Ramos (cell line): ENCODE measurements around the gene PGAM2.

Experiments
- in situ Hi-C: fragments of 300-500 bp; cut with MboI; formaldehyde crosslinking; loops from one replicate; pipeline ENCODE4 v1.14.3; 2022; ENCODE audit warnings: low sequenced_read_pairs; ENCODE audit not compliant: unreplicated experiment

Gene PGAM2

GRCh38 chr7:44103923-44104859 is 38.8 kb upstream of the PGAM2 start, which contains the start of gene AEBP1:
AEBP1 (plus strand) TSS chr7:44104345; CDS start chr7:44104666, 321 bp downstream.
- in situ Hi-C loops = no loop called here

DNA sequence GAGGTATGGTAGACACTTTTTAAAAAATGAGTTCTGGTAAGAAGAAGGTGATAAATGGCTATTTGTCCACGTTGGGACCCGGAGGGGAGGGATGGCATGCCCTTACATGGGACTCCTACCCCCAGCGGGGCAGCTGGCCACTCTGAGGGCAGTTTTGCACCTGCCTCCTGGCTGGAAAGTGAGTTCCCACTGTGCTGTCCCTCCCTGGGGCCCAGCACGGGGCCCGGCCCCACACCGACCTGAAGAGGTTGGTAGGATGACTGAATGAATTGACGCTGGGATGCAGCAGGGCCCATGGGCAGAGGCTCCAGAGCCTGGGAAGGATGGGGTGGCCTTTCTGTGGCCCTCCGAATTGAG is 38.2 kb upstream of the PGAM2 start:
- in situ Hi-C loops = no loop called here

DNA sequence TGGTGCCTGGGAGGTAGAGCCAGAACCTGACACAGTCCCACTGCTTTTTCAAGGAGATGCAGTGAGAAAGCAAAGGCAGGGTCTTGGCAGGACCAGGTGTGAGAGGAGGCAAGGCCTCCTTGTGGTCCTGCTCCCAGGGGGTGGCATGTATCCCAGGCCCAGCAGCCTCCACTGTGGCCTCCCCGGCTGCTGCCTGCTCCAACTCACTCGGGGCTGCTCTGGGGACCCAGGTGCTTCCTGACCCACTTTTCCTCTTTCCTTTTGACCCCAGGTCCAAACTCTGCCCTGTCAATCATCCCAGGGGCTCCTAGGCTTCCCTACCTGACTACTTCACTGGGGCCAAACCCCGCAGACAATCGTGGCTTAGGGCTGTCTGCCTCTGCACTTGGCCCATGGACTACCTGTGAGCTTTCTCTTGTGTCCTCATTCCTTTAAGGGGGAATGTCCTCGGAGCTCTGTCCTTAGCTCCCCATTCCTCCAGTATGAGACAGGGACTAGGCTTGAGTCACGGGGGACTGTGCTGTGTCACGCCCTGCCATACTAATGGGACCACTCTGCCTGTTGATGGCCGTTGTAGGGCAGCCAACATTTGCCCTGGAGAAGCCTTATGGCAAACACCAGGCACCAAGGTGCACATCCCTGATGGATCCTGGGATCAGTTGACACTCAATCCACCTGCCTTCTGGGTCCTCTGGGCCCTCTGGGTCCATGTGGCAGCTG is 37.6 kb upstream of the PGAM2 start:
- in situ Hi-C loops = no loop called here

DNA sequence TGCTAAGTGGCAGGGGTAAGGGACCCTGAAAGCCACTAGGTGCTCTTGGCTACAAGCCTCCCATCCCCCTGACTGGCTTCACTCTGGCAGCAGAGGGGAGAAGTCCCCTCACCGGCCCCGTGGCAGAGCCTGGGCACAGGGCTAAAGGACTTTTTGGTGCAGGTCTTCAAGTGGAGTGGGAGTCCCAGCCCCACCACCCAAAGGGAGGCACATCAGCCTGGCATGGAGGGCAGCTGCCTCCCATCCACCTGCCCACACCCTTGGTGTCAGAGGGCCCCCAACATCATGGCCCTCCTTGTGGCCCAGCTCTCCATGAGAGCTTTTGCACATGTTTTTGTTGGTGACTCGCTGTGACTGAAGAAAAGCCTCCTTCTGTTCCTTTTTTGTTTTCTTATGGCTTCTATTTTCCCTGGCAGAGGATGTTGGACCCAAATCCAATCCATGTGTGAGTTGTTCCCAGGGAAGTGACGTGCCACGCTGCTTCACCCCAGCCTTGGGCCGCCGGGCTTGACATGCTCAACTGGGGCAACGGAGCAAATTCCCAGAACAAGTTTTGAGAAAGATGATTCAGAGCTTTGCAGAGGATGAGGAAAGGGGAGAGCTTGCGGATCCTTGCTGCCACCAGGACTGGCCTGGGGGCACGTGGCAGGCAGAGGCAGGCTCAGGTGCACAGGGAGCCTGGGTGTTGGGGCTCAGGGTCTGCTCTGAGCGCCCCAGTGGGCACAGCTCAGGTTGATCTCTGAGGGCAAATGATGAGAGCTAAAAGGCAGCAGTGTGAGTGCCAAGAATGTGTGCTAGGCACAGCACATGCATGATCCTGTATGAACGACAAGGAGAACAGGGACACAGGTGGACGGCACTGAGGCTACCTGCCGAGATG is 36.8 kb upstream of the PGAM2 start:
- in situ Hi-C loops = no loop called here

DNA sequence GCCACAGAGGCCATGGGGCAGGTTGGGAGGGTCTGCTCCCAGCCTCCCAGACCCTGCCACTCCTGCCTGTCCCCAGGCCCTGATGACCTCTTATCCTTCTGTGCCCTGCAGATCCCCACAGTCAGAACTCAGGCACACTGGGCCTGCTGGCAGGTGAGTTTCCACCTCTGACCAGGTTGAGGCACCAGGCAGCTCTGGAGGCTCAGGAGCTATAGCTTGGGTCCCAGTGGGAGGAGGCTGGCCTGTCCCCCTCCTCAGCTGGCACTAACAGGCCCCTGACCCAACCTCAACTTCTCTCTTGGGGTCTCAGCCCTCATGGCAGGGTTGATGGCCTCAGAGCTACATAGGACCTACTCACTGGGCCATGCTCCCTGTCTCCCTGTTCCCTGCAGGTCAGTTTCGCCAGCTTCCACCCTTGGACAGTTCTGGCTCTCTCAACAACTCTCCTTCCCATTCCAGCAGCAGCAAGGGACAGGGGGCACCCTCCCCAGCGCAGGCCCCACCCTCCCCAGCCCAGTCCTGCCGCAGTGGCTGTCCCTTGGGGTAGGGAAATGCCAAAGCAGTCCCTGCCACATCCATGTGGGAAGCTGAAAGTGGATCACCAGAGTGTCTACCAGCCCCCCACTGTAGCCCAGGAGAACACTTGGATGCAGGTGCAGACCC is 36.1 kb upstream of the PGAM2 start:
- in situ Hi-C loops = no loop called here

- in situ Hi-C loops = no loop called here
Observed at GRCh38 chr7:44100458-44101302, 35.3 kb upstream of the PGAM2 start.

GRCh38 chr7:44099669-44100068 is 34.3 kb upstream of the PGAM2 start:
- in situ Hi-C loops = loop anchor here (25.0 kb wide), 1 partner anchor 888 kb away; the partner anchor contains the start of gene MYO1G

DNA sequence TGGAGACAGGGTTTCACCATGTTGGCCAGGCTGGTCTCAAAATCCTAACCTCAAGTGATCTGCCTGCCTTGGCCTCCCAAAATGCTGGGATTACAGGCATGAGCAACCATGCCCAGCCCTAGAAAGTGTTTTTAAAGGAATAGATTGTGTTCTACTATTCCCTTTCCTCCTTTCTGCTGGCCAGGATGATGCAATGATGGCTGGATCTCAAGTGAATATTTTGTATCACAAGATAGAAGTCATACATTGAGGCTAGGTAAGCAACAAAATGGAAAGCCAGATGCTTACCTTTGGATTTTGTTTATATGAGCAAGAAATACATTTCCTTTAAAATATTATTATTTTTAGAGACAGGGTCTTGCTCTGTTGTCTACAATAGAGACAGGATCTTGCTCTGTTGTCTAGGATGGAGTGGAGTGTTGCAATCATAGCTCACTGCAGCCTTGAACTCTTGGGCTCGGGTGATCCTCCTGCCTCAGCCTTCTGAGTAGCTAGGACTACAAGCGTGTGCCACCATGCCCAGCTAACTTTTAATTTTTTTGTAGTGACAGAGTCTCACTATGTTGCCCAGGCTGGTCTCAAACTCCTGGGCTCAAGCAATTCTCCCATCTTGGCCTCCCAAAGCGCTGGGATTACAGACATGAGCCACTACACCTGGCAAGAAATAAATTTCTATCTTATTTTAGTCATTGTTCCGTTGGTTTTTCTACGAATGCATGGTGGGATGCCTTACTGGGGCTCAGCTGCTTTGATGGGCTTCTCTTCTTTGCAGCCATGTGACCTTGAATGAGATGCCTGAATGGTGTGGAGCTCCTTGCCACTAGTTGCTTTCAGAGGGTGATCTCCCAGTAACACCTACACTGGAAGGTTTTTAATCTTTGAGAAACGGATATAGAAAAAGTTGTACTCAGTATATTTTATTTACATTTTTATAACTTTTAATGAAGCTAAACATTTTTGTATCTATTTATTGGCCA is 33.0 kb upstream of the PGAM2 start:
- in situ Hi-C loops = loop anchor here (25.0 kb wide), 1 partner anchor 889 kb away; the partner anchor contains the start of gene MYO1G

- in situ Hi-C loops = loop anchor here (25.0 kb wide), 1 partner anchor 890 kb away; the partner anchor contains the start of gene MYO1G
Observed at GRCh38 chr7:44097064-44097932, 31.9 kb upstream of the PGAM2 start.

- in situ Hi-C loops = loop anchor here (25.0 kb wide), 1 partner anchor 891 kb away; the partner anchor contains the start of gene MYO1G
Observed at GRCh38 chr7:44096326-44096881, 31.0 kb upstream of the PGAM2 start.

GRCh38 chr7:44095781-44096180 is 30.4 kb upstream of the PGAM2 start:
- in situ Hi-C loops = loop anchor here (25.0 kb wide), 1 partner anchor 892 kb away; the partner anchor contains the start of gene MYO1G

DNA sequence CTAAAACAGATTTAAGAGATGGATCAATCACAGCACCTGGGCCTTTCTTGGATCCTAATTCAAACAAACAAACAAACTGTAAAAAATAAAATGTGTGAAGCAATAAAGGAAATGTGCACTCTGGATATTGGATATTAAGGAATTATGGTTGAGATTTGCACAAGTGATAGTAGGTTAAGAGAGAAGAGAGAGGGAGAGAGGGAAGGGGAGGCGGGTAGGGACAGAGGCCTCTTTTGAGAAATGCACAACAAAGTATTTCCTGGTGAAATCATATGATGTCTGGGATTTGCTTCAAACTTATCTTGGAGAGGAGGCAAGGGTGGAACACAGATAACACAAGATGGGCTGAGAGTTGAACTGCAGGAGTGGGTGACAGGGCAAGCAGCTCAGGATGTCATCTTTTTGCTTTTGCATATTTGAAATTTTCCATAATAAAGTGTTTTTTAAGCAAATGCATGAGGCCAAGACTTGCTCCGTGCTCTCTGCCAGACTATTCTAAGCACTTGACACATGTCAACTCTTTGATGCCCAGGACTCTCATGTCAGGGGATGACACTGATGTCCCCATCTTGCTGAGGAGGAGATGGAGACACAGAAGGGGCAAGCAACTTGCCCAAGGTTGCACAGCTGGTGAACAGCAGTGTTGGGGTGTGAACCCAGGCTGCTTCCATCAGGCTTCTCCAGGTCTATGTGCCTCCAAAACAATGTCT is 29.7 kb upstream of the PGAM2 start:
- in situ Hi-C loops = loop anchor here (25.0 kb wide), 1 partner anchor 892 kb away; the partner anchor contains the start of gene MYO1G

- in situ Hi-C loops = loop anchor here (25.0 kb wide), 1 partner anchor 893 kb away; the partner anchor contains the start of gene MYO1G
Observed at GRCh38 chr7:44094365-44094764, 29.0 kb upstream of the PGAM2 start.

- in situ Hi-C loops = loop anchor here (25.0 kb wide), 1 partner anchor 894 kb away; the partner anchor contains the start of gene MYO1G
Observed at GRCh38 chr7:44093102-44093641, 27.8 kb upstream of the PGAM2 start.
